Measurements from ENCODE around the gene CCDC97. TPM values are rescaled to one million over a fixed set of nuclear protein-coding genes. Genes with fewer than 3 reads are reported as not detected.
A peak's percentile ranks its signal among the peaks of the same experiment; 100 is the strongest.

CCDC97 gene
- total RNA-seq, 4 donors from 2014 or later, result 11.6 to 21.2 (median 14.8) TPM

GRCh38 chr19:41300555-41300954 lies 9.4 kb upstream of the CCDC97 start:
- intact Hi-C loops (cut with DNase I), result no loop called here
- Histone ChIP-seq H3K9me3 (no peaks in the 10 kb centered on the region), H3K27ac (replicated peaks in 1 of 4) (peak overlapping the region; percentile 81 to 86 (median 84)), H3K36me3 (peaks cover 43 to 86% (median 74%) of the 10 kb centered on the region in 4 donors), H3K4me3 (no peak overlapping the region), H3K27me3 (no peaks in the 10 kb centered on the region), H3K4me1 (peaks cover 54 to 65% (median 61%) of the 10 kb centered on the region in 4 donors)
- no peak for TF ChIP-seq CTCF (IDR thresholded peaks at IDR 0.05)
- TF ChIP-seq POLR2A (IDR thresholded peaks at IDR 0.05; ENCODE audit: low read depth), result no peak
- no peak for TF ChIP-seq POLR2AphosphoS5 (IDR thresholded peaks at IDR 0.05)
- TF ChIP-seq EP300 (IDR thresholded peaks at IDR 0.05), result no peak
- 82% methylated on average over 6 of the region's 6 CpGs for WGBS
- DNase-seq (ENCODE audit: extremely low spot score), result no peak

DNA sequence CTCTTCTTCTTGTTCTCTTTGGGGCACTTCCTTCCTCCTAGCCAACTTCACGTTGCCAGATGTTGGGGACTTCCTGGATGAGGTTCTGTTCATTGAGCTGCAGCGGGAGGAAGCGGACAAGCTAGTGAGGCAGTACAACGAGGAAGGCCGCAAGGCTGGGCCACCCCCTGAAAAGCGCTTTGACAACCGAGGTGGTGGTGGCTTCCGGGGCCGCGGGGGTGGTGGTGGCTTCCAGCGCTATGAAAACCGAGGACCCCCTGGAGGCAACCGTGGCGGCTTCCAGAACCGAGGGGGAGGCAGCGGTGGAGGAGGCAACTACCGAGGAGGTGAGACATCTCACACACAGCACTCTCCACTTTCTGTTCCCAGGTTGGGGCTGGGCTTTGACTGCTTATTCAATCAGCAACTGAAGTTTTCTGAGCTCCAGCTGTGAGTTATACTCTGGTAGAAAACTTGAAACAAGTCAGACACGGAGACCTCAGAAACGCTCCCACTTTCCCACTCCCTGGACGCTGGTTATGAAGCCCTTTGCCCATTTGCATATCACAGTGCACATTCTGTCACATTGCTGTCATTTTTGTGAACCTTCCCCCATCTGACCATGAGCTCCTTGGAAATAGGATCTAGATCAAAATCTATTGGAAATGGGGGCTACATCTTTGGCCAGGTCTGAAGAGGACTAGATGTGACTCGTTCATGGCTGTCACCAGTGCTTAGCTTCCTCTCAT lies 7.2 kb upstream of the CCDC97 start:
- WGBS, result 70% methylated on average over 21 of the region's 21 CpGs
- no peak overlapping the region for H3K4me3 ChIP-seq
- TF ChIP-seq EP300 (IDR thresholded peaks at IDR 0.05) (no peak), CTCF (IDR thresholded peaks at IDR 0.05) (no peak), POLR2AphosphoS5 (IDR thresholded peaks at IDR 0.05) (no peak), POLR2A (IDR thresholded peaks at IDR 0.05; ENCODE audit: low read depth) (no peak)

DNA sequence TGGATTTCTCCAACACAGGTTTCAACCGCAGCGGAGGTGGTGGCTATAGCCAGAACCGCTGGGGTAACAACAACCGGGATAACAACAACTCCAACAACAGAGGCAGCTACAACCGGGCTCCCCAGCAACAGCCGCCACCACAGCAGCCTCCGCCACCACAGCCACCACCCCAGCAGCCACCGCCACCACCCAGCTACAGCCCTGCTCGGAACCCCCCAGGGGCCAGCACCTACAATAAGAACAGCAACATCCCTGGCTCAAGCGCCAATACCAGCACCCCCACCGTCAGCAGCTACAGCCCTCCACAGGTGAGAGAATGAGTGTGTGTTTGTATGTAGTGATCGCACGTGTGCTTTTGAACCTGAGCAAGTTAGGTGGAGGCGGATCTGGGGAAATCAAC lies 6.0 kb upstream of the CCDC97 start:
- no peak overlapping the region for H3K4me3 ChIP-seq
- H3K9me3 ChIP-seq, result no peaks in the 10 kb centered on the region
- peaks cover 36 to 48% (median 43%) of the 10 kb centered on the region in 4 donors for H3K4me1 ChIP-seq
- 100% methylated on average over 1 of the region's 14 CpGs for WGBS
- no peak for DNase-seq (ENCODE audit: extremely low spot score)
- intact Hi-C loops (cut with DNase I), result no loop called here
- H3K27me3 ChIP-seq, result no peaks in the 10 kb centered on the region
- peak overlapping the region in 2 of 4 donors; percentile 27 to 32 for H3K27ac ChIP-seq (replicated peaks in 1 of 4)
- H3K36me3 ChIP-seq, result peaks cover 49 to 87% (median 75%) of the 10 kb centered on the region in 4 donors
- TF ChIP-seq POLR2A (IDR thresholded peaks at IDR 0.05; ENCODE audit: low read depth) (no peak), EP300 (IDR thresholded peaks at IDR 0.05) (no peak), POLR2AphosphoS5 (IDR thresholded peaks at IDR 0.05) (no peak)

More for the DNA sequence above, 7.2 kb upstream of the CCDC97 start:
- H3K27me3 ChIP-seq, result no peaks in the 10 kb centered on the region
- intact Hi-C loops (cut with DNase I), result no loop called here
- peak overlapping the region in 2 of 4 donors; percentile 20 to 85 for H3K27ac ChIP-seq (replicated peaks in 1 of 4)
- peaks cover 49 to 86% (median 75%) of the 10 kb centered on the region in 4 donors for H3K36me3 ChIP-seq
- peaks cover 36 to 48% (median 43%) of the 10 kb centered on the region in 4 donors for H3K4me1 ChIP-seq
- H3K9me3 ChIP-seq, result no peaks in the 10 kb centered on the region
- no peak for DNase-seq (ENCODE audit: extremely low spot score)

DNA sequence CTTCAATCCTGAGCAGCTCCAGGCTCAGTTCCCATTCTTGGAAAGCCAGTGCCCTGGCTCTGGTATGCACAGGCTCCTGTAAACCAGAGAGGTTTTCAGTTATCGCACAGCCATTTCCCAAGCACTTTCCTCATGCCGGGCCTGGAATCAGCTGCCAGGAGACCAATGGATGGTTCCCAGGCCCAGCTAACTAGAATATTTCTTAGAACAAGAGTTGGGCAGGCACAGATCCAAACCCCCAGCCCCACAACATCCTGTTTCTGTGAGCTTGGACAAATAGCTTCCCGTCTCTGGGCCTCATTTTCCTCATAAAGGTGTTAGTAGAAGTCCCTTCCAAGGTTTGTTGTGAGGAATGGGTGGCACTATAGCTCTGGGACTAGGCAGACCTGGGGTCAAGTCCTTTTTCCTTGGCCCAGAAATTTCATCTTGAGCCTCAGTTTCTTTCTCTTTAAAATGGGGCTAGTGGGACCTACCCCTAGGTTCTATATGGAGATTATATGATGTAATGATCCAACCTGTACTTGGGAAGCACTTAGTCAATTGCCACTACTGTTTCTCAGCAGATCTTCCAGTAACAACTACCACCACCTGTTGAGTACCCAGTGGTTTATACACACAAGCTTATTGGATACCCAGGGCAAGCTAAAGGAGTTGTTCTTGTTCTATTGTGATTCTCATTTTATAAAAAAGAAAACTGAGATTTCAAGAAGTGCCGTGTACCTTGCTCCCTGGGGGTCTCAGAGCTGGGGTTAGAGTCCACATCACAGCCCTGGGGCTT lies 5.1 kb upstream of the CCDC97 start:
- H3K36me3 ChIP-seq, result peaks cover 49 to 81% (median 74%) of the 10 kb centered on the region in 4 donors
- peaks cover 32 to 45% (median 40%) of the 10 kb centered on the region in 4 donors for H3K4me1 ChIP-seq
- no peak overlapping the region for H3K4me3 ChIP-seq
- 67% methylated on average over 4 of the region's 4 CpGs for WGBS
- H3K27me3 ChIP-seq, result no peaks in the 10 kb centered on the region
- H3K9me3 ChIP-seq, result no peaks in the 10 kb centered on the region
- H3K27ac ChIP-seq (replicated peaks in 1 of 4), result peak overlapping the region in 2 of 4 donors; percentile 32
- TF ChIP-seq EP300 (IDR thresholded peaks at IDR 0.05) (no peak), POLR2A (IDR thresholded peaks at IDR 0.05; ENCODE audit: low read depth) (no peak), CTCF (IDR thresholded peaks at IDR 0.05) (no peak), POLR2AphosphoS5 (IDR thresholded peaks at IDR 0.05) (no peak)
- intact Hi-C loops (cut with DNase I), result no loop called here
- DNase-seq (ENCODE audit: extremely low spot score), result no peak

Data from esophagus muscularis mucosa (tissue), 4 donors.